WTC11 (cell line): ENCODE data around the gene FCHO1.

Source experiments
- CTCF ChIP-seq: fragments of 200-600 bp; IDR thresholded peaks from 2 replicates; pipeline ENCODE4 v1.8.0; 2022; ENCODE audit warnings: antibody characterized with exemption
- FOXK1 ChIP-seq: sonication (generic); formaldehyde crosslinking; IDR thresholded peaks from 2 replicates; pipeline ENCODE4 v1.8.0; 2022; ENCODE audit warnings: mild to moderate bottlenecking, moderate library complexity, missing genetic modification reagents
- FOXP4 ChIP-seq: sonication (generic); formaldehyde crosslinking; IDR thresholded peaks from 2 replicates; pipeline ENCODE4 v1.8.0; 2022; ENCODE audit warnings: mild to moderate bottlenecking, missing genetic modification reagents
- STAT6 ChIP-seq: sonication (generic); formaldehyde crosslinking; conservative IDR thresholded peaks from 2 replicates; pipeline ENCODE4 v1.8.1; 2023; ENCODE audit warnings: mild to moderate bottlenecking, low read depth, missing genetic modification reagents, moderate library complexity
- USF2 ChIP-seq: sonication (generic); formaldehyde crosslinking; IDR thresholded peaks from 2 replicates; pipeline ENCODE4 v1.8.1; 2023; ENCODE audit warnings: mild to moderate bottlenecking, missing genetic modification reagents, moderate library complexity
- ZNF121 ChIP-seq: sonication (generic); formaldehyde crosslinking; IDR thresholded peaks from 2 replicates; pipeline ENCODE4 v1.8.0; 2023; ENCODE audit warnings: missing genetic modification reagents
- ZNF423 ChIP-seq: fragments of 250-450 bp; sonication (Bioruptor Pico); IDR thresholded peaks from 2 replicates; pipeline ENCODE4 v2.1.2; 2022; ENCODE audit warnings: mild to moderate bottlenecking, moderate library complexity

- TF ChIP-seq FOXP4: no peak
- TF ChIP-seq CTCF: no peak
- no peak for TF ChIP-seq ZNF423
- TF ChIP-seq STAT6 (CRISPR knock-in tag): no peak
- TF ChIP-seq ZNF121 (CRISPR knock-in tag): no peak
- no peak for TF ChIP-seq USF2 (CRISPR knock-in tag)
- no peak for TF ChIP-seq FOXK1 (CRISPR knock-in tag)
Measured at GRCh38 chr19:17837972-17838371, 86.7 kb downstream of the FCHO1 start.
